LNCaP clone FGC (cell line): ENCODE results near the gene ABI1.

ENCODE experiments used
- DNase-seq: peaks from one replicate; pipeline ENCODE4 v3.0.0-alpha.2; 2011; ENCODE audit warnings: low read depth
- H3K4me3 ChIP-seq: 2 replicates; pipeline ENCODE4 v1.5.1; 2011; ENCODE audit warnings: mild to moderate bottlenecking, low read depth, low read length, control low read depth
- TF ChIP-seq, protein P1 (sequence below): IDR thresholded peaks from 2 replicates; pipeline ENCODE4 v1.5.1; 2012; ENCODE audit warnings: mild to moderate bottlenecking; ENCODE audit not compliant: control insufficient read depth, insufficient read depth; ENCODE audit errors: extremely low read depth

The ABI1 gene

DNA sequence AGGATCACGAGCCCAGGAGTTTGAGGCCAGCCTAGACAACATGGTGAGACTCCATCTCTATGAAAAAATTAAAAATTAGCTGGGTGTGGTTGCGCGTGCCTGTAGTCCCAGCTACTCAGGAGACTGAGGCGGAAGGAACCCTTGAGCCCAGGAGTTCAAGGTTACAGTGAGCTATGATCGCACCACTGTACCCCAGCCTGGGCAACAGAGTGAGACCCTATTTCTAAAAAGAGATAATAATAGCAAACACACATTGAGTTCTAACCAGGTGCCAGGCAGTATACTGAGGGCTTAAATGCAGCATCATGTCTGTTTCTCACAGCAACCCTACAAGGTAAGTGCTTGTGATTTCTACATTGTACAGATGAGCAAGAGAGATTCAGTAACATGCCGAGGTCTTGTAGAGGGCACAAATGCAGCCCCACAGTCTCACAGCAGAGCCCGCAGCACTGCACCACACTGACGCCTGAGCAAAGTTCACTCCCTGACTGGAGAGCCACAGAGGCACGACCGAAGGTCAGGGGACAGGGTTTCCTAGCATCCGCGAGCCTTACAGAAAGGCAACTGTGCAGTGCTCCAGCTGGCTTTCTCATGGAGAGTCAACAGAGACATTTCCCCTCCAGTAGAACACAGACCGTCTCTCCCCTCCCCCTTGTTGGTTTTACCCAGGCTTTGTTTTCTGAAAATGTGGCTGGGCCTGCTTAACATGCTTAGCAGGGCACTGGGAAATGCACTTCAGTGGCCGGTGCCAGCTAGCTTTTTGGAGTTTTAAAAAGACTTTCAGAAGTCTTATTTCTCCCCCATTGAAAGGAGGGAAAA, 126.8 kb downstream of the ABI1 start:
- DNase-seq = peak; percentile 60
- H3K4me3 ChIP-seq = peak overlapping the region; percentile 10
- TF ChIP-seq, protein P1, sequence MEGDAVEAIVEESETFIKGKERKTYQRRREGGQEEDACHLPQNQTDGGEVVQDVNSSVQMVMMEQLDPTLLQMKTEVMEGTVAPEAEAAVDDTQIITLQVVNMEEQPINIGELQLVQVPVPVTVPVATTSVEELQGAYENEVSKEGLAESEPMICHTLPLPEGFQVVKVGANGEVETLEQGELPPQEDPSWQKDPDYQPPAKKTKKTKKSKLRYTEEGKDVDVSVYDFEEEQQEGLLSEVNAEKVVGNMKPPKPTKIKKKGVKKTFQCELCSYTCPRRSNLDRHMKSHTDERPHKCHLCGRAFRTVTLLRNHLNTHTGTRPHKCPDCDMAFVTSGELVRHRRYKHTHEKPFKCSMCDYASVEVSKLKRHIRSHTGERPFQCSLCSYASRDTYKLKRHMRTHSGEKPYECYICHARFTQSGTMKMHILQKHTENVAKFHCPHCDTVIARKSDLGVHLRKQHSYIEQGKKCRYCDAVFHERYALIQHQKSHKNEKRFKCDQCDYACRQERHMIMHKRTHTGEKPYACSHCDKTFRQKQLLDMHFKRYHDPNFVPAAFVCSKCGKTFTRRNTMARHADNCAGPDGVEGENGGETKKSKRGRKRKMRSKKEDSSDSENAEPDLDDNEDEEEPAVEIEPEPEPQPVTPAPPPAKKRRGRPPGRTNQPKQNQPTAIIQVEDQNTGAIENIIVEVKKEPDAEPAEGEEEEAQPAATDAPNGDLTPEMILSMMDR = no peak

DNA sequence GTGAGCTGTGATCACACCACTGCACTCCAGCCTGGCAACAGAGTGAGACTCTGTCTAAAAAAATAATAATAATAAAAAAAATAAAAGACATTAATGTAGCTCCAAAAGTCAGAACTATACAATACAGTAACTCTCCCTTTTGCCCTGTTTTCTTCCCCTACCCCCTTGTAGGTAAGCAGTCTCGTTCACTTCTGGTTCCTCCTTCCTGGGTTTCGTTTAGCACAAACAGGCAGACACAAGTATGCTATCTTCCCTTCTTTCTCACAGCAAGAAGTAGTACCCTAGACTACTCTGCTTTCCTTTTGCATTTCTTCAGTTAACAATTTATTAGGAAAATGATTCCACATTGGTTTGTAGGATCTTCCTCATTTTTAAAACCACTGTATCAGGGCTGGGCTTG, 130.2 kb downstream of the ABI1 start:
- no peak for DNase-seq
- H3K4me3 ChIP-seq = no peak overlapping the region
- TF ChIP-seq, protein P1 = no peak

DNA sequence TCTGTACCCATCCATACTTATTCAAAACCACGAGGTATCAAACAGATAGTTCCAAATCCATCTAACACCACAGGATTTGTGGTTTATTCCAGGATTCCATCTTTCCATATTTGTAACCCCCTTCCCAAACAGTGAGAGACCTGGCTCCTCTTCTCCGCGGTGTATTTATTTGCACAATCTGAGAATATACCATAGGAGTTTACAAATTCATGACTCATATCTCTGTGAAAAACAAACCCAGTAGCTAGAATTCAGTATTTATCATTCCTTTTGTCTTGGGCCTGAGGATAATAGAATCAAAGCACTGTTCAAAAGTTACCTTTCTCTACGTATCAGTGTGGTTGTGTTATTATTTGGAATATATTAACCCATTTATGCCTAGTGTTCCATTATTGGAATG, 131.4 kb downstream of the ABI1 start:
- TF ChIP-seq, protein P1 = no peak
- H3K4me3 ChIP-seq = no peak overlapping the region
- no peak for DNase-seq

DNA sequence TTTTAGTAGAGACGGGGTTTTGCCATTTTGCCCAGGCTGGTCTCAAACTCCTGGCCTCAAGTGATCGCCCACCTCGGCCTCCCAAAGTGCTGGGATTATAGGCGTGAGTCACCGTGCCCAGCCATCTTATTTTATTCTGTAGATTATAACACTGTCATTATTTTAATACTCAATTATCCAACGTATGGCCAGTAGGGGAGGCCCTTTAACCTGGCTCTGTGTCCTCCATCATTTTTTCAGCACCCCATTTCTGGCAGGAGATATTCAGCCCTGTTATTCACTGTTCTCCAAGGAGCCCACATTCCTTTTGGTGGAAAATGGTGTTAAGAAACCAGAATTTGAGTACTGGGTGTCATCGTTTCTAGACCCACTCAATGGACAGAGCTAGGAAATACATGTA, 131.8 kb downstream of the ABI1 start:
- no peak for DNase-seq
- no peak overlapping the region for H3K4me3 ChIP-seq
- TF ChIP-seq, protein P1 = peak; percentile 16; the same call in 1 of the 2 replicates

DNA sequence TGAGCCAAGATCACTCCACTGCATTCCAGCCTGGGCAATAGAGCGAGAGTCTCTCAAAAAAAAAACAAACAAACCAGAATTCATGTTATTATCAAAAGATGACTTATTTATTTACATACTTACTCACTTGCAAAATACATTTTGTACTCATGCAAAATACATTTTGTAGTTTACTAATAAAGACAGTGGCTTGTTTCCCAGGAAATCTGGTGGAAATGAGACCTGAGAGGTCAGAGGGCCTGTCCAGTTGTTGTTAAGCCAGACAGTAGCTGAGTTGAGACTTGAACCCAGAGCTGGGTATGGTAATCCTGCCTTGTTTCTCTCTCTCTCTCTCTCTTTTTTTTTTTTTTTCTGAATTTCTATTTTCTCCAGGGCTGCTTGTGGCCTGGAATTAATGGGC, 133.8 kb downstream of the ABI1 start:
- no peak for DNase-seq
- H3K4me3 ChIP-seq = no peak overlapping the region
- TF ChIP-seq, protein P1 = no peak

DNA sequence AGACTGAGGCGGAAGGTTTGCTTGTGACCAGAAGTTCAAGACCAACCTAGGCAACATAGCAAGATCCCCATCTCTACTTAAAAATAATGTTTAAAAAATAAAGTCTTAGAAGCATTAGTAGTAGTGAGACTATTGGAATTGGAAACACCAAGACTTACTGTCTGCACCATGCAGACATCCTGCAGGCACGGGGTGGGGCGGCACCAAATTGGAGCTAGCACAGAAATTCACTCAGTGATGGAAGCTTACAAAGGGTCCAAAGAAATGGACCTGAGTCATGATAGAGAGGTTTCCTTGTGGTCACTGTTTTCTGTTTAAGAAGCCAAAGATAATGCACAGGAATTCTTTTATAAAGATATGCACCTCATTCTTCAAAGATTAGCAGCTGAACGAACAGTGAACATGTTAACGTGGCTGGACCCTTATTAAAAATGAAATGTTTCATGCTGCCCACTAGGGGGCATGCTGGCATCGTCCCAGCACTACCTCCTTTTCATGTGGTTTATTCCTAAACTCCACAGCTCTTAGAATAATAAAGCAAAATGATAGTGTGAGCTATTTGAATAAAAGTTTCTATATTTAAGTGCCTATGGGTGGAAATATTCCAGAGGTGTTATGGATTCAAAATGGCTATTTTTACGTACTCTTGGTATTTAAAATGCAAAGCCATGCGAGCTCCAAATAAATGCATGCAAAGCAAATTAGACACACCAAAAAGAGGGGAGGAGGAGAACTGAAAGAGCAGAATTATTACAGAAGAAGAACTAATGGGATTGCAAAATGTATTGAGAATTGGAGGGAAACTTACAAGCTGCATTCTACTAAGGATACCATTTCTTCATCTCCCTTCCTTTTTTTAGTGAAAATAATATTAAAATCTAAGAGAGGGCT, 134.7 kb downstream of the ABI1 start:
- peak; percentile 31 for DNase-seq
- TF ChIP-seq, protein P1 = peak; percentile 86
- no peak overlapping the region for H3K4me3 ChIP-seq
